Amygdala (tissue), 56 donors: Measurements from ENCODE around the gene USP10.

Source experiments
- DNase-seq, 56 donors: peaks; one replicate each; lab custom pipeline; 2025; lab: John Stamatoyannopoulos, UW

USP10 gene

GRCh38 chr16:84818989-84819643 lies 119.3 kb downstream of the USP10 start:
- DNase-seq = no peak

DNA sequence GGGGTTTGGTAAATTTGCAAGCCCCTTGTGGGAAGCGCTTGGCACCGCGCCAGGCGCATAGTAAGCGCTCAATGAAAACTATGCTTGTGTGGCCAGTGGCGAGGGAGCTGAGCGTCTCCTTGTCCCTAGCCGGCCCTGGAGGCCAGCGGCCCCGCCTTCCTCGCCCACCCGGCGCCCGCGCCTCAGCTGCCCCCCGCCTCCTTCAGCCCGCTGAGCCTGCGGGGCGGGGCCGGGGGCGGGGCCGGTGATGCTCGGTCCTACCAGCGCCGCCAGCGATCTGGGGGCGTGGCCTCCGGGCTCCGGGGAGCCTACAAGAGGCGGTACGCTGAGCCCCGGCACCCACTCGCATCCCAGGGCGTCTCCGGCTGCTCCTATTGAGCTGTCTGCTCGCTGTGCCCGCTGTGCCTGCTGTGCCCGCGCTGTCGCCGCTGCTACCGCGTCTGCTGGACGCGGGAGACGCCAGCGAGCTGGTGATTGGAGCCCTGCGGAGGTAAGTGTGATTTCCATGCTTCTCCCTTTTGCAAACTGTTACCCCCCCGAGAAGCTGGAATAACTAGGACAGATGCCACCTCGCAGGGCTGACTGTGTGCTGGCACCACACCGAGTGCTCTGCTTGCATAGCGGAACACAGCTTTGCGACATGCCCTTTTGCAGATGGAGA lies 120.0 kb downstream of the USP10 start, which contains the start of gene CRISPLD2:
Gene CRISPLD2 (plus strand): TSS at position 342 of the 661 bp plus-strand sequence. CDS start 18,511 bp downstream, outside the sequence.
- peak in 55 of 56 donors; percentile 9 to 96 (median 75) for DNase-seq

- DNase-seq = no peak
These were observed 120.5 kb downstream of the USP10 start for GRCh38 chr16:84820305-84820684.

- DNase-seq = no peak
These were observed 121.0 kb downstream of the USP10 start for GRCh38 chr16:84820771-84821170.

GRCh38 chr16:84821179-84821578 lies 121.4 kb downstream of the USP10 start:
- no peak for DNase-seq

- DNase-seq = no peak
These were observed 122.2 kb downstream of the USP10 start for GRCh38 chr16:84821728-84822689.

GRCh38 chr16:84822990-84823389 lies 123.2 kb downstream of the USP10 start:
- DNase-seq = no peak

- no peak for DNase-seq
These were observed 123.7 kb downstream of the USP10 start for GRCh38 chr16:84823484-84823883.

- DNase-seq = no peak
These were observed 124.1 kb downstream of the USP10 start for GRCh38 chr16:84823926-84824325.

GRCh38 chr16:84825896-84826557 lies 126.2 kb downstream of the USP10 start:
- DNase-seq = no peak

DNA sequence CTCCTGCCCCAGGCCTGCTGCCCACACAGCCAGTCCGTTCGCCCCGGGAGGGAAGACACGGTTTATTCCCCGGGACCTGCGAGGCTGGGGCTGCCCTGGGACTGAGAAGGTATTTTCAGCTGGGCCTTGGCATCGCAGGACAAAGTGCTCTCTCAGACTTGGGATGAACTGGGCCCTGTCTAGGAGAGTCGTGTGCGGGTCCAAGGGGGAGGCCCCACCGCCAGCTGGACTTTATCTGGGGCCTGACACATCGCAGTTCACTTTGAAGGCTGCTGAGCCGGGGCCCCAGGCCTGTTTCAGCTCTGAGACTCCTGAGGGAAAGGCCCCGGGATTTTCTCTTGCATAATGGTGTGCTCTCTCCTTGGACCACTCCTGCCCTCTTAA lies 126.8 kb downstream of the USP10 start:
- no peak for DNase-seq

DNA sequence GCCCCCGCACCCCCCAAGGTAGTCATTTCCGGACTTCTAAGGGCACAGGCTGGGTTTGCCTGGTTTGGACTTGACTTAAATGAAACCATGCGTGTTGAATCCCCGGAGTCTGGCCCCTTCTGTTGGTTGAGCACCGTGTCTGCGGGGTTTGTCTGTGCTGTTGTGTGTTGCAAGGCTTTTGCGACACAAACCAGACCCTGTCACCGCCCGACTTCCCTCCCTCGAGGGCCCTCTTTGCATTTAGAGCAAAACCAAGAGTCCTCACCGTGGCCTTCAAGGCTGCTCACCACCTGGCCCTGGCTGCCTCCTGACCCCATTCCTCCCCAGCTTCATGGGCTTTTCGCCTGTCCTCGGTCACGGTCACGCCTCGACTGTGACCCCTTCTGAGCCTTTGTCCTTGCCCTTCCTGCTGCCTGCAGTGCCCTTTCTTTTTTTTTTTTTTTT lies 127.4 kb downstream of the USP10 start:
- no peak for DNase-seq

- no peak for DNase-seq
These were observed 128.1 kb downstream of the USP10 start for GRCh38 chr16:84827897-84828296.

- no peak for DNase-seq
These were observed 128.5 kb downstream of the USP10 start for GRCh38 chr16:84828322-84828721.
